Measurements from ENCODE around the gene ARRDC3. TPM values are rescaled to one million over a fixed set of nuclear protein-coding genes. Genes with fewer than 3 reads are reported as not detected.

Gene ARRDC3
- total RNA-seq, 4 donors from 2014 or later = 58.2 to 121 (median 76.1) TPM

DNA sequence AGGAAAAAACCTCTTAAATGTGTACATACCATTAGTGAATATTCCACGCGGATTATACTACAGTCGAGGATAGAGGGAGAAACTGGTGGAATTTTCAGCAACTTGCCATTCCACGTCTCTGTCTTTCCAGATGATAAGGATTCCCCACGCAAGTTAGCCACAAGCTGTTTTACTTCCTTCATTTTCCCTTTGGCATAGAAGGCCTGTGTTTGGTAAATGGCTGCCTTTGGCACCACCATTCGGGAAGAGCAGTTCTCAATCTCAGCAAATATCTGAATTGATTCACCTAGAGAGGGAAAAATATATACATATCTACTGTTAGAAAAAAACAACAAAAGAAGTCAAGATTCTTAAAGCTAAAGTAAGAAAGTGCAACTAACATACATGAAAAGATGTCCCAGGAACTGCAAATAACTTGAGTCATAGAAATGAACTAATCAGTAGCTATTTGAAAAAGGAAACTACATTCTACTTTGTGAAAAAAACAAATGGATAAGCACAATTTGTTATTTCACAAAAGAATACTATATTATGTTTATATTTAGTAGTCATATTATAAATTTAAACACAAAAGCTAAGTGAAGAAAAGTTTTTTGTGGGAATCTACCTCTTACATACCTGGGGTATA is 8.1 kb downstream of the ARRDC3 start:
- no peaks in the 10 kb centered on the region for H3K9me3 ChIP-seq
- DNase-seq (ENCODE audit: low spot score in 2 of 2) = no peak
- H3K27me3 ChIP-seq = no peaks in the 10 kb centered on the region
- 88 to 89% methylated on average over 6 of the region's 6 CpGs for WGBS, 2 donors
- H3K36me3 ChIP-seq = peaks cover 5 to 56% (median 6%) of the 10 kb centered on the region in 3 donors
- TF ChIP-seq POLR2A (IDR thresholded peaks at IDR 0.05) (no peak), EP300 (IDR thresholded peaks at IDR 0.05) (no peak), CTCF (IDR thresholded peaks at IDR 0.05) (no peak)
- peak overlapping the region; percentile 5 to 99 (median 60) for H3K27ac ChIP-seq
- H3K4me1 ChIP-seq = peaks cover 6 to 88% (median 25%) of the 10 kb centered on the region in 4 donors
- no peak overlapping the region for H3K4me3 ChIP-seq

- DNase-seq (ENCODE audit: low spot score in 2 of 2) = no peak
- Histone ChIP-seq H3K9me3 (no peaks in the 10 kb centered on the region), H3K27me3 (no peaks in the 10 kb centered on the region), H3K27ac (peak overlapping the region in 2 of 4 donors; percentile 78 to 99), H3K36me3 (peaks cover 5 to 67% (median 6%) of the 10 kb centered on the region in 3 donors), H3K4me3 (no peak overlapping the region), H3K4me1 (peaks cover 6 to 96% (median 26%) of the 10 kb centered on the region in 4 donors)
- TF ChIP-seq POLR2A (IDR thresholded peaks at IDR 0.05) = no peak
- peak in 1 of 2 donors; percentile 30 for TF ChIP-seq EP300 (IDR thresholded peaks at IDR 0.05)
- TF ChIP-seq CTCF (IDR thresholded peaks at IDR 0.05) = no peak
- WGBS, 2 donors = 85 to 90% methylated on average over 5 of the region's 5 CpGs
Observed at GRCh38 chr5:91373600-91373999, 9.5 kb downstream of the ARRDC3 start.

DNA sequence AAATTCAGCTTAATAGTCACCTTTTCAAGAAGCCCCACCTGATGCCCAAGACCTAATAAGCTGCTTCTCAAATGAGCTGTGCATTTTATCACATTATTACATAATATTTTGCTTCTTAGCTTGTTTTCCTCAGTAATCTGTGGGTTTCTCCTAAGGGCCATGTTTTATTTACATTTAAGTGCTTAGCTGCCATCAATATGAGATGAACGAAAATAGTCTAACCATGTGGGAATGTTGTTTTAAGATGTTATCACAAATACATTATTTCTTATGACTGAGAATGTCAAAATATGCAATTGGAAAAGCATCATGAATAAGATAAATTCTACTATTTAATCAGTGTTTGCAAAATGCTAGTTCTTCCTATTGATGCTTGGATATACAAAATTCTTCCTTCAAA is 10.1 kb downstream of the ARRDC3 start:
- no peak for DNase-seq (ENCODE audit: low spot score in 2 of 2)
- Histone ChIP-seq H3K4me1 (peaks cover 6 to 95% (median 25%) of the 10 kb centered on the region in 4 donors), H3K36me3 (peaks cover 5 to 73% (median 6%) of the 10 kb centered on the region in 3 donors), H3K27me3 (no peaks in the 10 kb centered on the region), H3K27ac (peak overlapping the region in 2 of 4 donors; percentile 78 to 99), H3K4me3 (no peak overlapping the region), H3K9me3 (no peaks in the 10 kb centered on the region)
- TF ChIP-seq POLR2A (IDR thresholded peaks at IDR 0.05) = no peak
- TF ChIP-seq CTCF (IDR thresholded peaks at IDR 0.05) = no peak
- no peak for TF ChIP-seq EP300 (IDR thresholded peaks at IDR 0.05)
- 48 to 57% methylated on average over 1 of the region's 1 CpG for WGBS, 2 donors

GRCh38 chr5:91369480-91369879 is 13.6 kb downstream of the ARRDC3 start:
- Histone ChIP-seq H3K4me3 (no peak overlapping the region), H3K9me3 (no peaks in the 10 kb centered on the region), H3K27me3 (no peaks in the 10 kb centered on the region), H3K36me3 (peaks cover 3 to 75% (median 5%) of the 10 kb centered on the region in 3 donors), H3K4me1 (peaks cover 0 to 62% (median 13%) of the 10 kb centered on the region in 4 donors), H3K27ac (peak overlapping the region in 2 of 4 donors; percentile 27 to 78)
- WGBS, 2 donors = 21 to 26% methylated on average over 1 of the region's 1 CpG
- TF ChIP-seq POLR2A (IDR thresholded peaks at IDR 0.05) = no peak
- DNase-seq (ENCODE audit: low spot score in 2 of 2) = no peak

DNA sequence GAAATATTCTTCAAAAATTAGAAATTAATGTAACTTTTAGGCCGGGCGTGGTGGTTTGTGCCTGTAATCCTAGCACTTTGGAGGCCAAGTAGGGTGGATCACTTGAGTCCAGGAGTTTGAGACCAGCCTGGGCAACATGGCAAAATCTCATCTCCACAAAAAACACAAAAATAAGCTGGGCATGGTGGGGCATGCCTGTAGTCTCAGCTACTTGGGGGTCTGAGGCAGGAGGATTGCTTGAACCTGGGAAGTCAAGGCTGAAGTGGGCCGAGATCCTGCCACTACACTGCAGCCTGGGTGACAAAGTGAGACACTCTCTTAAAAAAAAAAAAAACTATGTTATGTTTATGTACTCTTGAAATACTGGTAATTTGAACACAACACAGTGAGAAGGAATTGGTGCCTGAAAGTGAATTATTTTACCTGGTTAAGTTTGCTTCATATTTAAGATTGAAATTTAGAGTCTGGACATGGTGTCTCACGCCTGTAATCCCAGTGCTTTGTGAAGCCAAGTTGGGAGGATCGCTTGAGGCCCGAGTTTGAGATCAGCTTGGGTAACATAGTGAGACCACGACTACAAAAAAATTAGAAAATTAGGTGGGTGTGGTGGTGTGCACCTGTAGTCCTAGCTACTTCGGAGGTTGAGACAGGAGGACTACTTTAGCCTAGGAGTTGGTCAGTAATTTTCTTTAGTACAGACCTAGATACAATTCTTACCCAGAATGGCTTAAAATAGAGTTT is 15.0 kb downstream of the ARRDC3 start:
- no peak for DNase-seq (ENCODE audit: low spot score in 2 of 2)
- Histone ChIP-seq H3K36me3 (peaks cover 0 to 61% (median 2%) of the 10 kb centered on the region in 3 donors), H3K9me3 (no peaks in the 10 kb centered on the region), H3K27me3 (no peaks in the 10 kb centered on the region), H3K4me3 (no peak overlapping the region), H3K27ac (peak overlapping the region in 2 of 4 donors; percentile 27 to 78), H3K4me1 (peaks cover 0 to 56% (median 12%) of the 10 kb centered on the region in 4 donors)
- 94 to 95% methylated on average over 8 of the region's 8 CpGs for WGBS, 2 donors
- TF ChIP-seq EP300 (IDR thresholded peaks at IDR 0.05) (no peak), CTCF (IDR thresholded peaks at IDR 0.05) (no peak), POLR2A (IDR thresholded peaks at IDR 0.05) (no peak)
